Suprapubic skin (tissue), 3 donors: ENCODE results near the gene JPH2.
"Not testable (repeated sequence)": the region's sequence is repeated elsewhere in the genome, so short reads cannot be mapped to it uniquely, and the experiment has no call there.

Experiments used
- POLR2AphosphoS5 ChIP-seq, 3 donors: sonication (generic); formaldehyde crosslinking; IDR thresholded peaks; one replicate each; pipeline ENCODE4 v1.6.1; 2017; ENCODE audit warnings: antibody characterized with exemption in 3 of 3
- TF ChIP-seq, protein P1 (sequence below), 2 donors: fragments of 200-600 bp in 1 of 2; fragments of 450-650 bp in 1 of 2; sonication (generic) in 1 of 2; IDR thresholded peaks; one replicate each; pipeline ENCODE4 v1.5.1; 2016 to 2019; ENCODE audit warnings: antibody characterized with exemption in 2 of 2, mild to moderate bottlenecking in 1 of 2, moderate library complexity in 1 of 2

DNA sequence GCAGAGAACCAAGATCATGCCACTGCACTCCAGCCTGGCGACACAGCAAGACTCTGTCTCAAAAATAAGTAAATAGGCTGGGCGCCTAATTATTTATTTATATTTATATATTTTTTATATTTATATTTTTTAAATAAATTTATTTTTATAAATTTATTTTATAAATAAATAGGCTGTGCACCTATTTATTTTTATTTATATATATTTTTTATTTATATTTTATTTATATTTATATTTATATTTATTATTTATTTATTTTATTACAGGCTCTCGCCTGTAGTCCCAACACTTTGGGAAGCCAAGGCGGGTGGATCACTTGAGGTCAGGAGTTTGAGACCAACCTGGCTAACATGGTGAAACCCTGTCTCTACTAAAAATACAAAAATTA is 45.5 kb upstream of the JPH2 start:
- TF ChIP-seq POLR2AphosphoS5 (IDR thresholded peaks at IDR 0.05) = not testable (repeated sequence)
- TF ChIP-seq, protein P1, sequence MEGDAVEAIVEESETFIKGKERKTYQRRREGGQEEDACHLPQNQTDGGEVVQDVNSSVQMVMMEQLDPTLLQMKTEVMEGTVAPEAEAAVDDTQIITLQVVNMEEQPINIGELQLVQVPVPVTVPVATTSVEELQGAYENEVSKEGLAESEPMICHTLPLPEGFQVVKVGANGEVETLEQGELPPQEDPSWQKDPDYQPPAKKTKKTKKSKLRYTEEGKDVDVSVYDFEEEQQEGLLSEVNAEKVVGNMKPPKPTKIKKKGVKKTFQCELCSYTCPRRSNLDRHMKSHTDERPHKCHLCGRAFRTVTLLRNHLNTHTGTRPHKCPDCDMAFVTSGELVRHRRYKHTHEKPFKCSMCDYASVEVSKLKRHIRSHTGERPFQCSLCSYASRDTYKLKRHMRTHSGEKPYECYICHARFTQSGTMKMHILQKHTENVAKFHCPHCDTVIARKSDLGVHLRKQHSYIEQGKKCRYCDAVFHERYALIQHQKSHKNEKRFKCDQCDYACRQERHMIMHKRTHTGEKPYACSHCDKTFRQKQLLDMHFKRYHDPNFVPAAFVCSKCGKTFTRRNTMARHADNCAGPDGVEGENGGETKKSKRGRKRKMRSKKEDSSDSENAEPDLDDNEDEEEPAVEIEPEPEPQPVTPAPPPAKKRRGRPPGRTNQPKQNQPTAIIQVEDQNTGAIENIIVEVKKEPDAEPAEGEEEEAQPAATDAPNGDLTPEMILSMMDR (IDR thresholded peaks at IDR 0.05) = not testable (repeated sequence)
